Measurements from ENCODE around the gene ADAMTS2.

Gene ADAMTS2

GRCh38 chr5:179240561-179240960, 104.7 kb downstream of the ADAMTS2 start:
- Histone ChIP-seq H3K27me3 (replicated peaks in 2 of 5; ENCODE audit: control insufficient read depth in 4 of 5, insufficient read depth in 5 of 5, low read length in 4 of 5) (peaks cover 0 to 5% (median 0%) of the 10 kb centered on the region in 5 experiments), H3K4me3 (ENCODE audit: control insufficient read depth in 1 of 7, extremely low read depth in 1 of 7, insufficient read depth in 4 of 7, low read depth in 2 of 7, low read length in 6 of 7) (no peak overlapping the region), H3K36me3 (ENCODE audit: control insufficient read depth in 4 of 4, insufficient read depth in 4 of 4, low read length in 3 of 4) (no peaks in the 10 kb centered on the region), H3K4me1 (ENCODE audit: control extremely low read depth in 1 of 4, control insufficient read depth in 4 of 4, insufficient read depth in 4 of 4, low read length in 3 of 4) (no peaks in the 10 kb centered on the region), H3K9me3 (ENCODE audit: control extremely low read depth in 1 of 5, control insufficient read depth in 4 of 5, insufficient read depth in 2 of 5, low read depth in 1 of 5, low read length in 4 of 5) (peaks cover 0 to 16% (median 13%) of the 10 kb centered on the region in 5 experiments), H3K27ac (ENCODE audit: insufficient read depth in 1 of 2, low read depth in 1 of 2, low read length in 2 of 2, poor library complexity in 1 of 2, severe bottlenecking in 2 of 2) (no peak overlapping the region)
- ChIA-PET POLR2A (no interaction called here), CTCF (no interaction called here)
- DNase-seq, result no peak
- 98% methylated on average over 14 of the region's 14 CpGs for WGBS (ENCODE audit: insufficient coverage)

GRCh38 chr5:179239256-179240135, 105.8 kb downstream of the ADAMTS2 start:
- no peaks in the 10 kb centered on the region for H3K36me3 ChIP-seq (ENCODE audit: control insufficient read depth in 4 of 4, insufficient read depth in 4 of 4, low read length in 3 of 4)
- WGBS (ENCODE audit: insufficient coverage), result 97% methylated on average over 23 of the region's 23 CpGs
- no peaks in the 10 kb centered on the region for H3K4me1 ChIP-seq (ENCODE audit: control extremely low read depth in 1 of 4, control insufficient read depth in 4 of 4, insufficient read depth in 4 of 4, low read length in 3 of 4)
- POLR2A ChIA-PET, result no interaction called here
- CTCF ChIA-PET, result no interaction called here
- H3K27me3 ChIP-seq (replicated peaks in 2 of 5; ENCODE audit: control insufficient read depth in 4 of 5, insufficient read depth in 5 of 5, low read length in 4 of 5), result peaks cover 0 to 5% (median 0%) of the 10 kb centered on the region in 5 experiments
- peaks cover 0 to 16% (median 13%) of the 10 kb centered on the region in 5 experiments for H3K9me3 ChIP-seq (ENCODE audit: control extremely low read depth in 1 of 5, control insufficient read depth in 4 of 5, insufficient read depth in 2 of 5, low read depth in 1 of 5, low read length in 4 of 5)
- DNase-seq, result no peak
- H3K4me3 ChIP-seq (ENCODE audit: control insufficient read depth in 1 of 7, extremely low read depth in 1 of 7, insufficient read depth in 4 of 7, low read depth in 2 of 7, low read length in 6 of 7), result no peak overlapping the region
- no peak overlapping the region for H3K27ac ChIP-seq (ENCODE audit: insufficient read depth in 1 of 2, low read depth in 1 of 2, low read length in 2 of 2, poor library complexity in 1 of 2, severe bottlenecking in 2 of 2)

GRCh38 chr5:179238628-179238970, 106.7 kb downstream of the ADAMTS2 start:
- H3K36me3 ChIP-seq (ENCODE audit: control insufficient read depth in 4 of 4, insufficient read depth in 4 of 4, low read length in 3 of 4), result no peaks in the 10 kb centered on the region
- WGBS (ENCODE audit: insufficient coverage), result 96% methylated on average over 8 of the region's 8 CpGs
- peaks cover 0 to 16% (median 13%) of the 10 kb centered on the region in 5 experiments for H3K9me3 ChIP-seq (ENCODE audit: control extremely low read depth in 1 of 5, control insufficient read depth in 4 of 5, insufficient read depth in 2 of 5, low read depth in 1 of 5, low read length in 4 of 5)
- H3K27me3 ChIP-seq (replicated peaks in 2 of 5; ENCODE audit: control insufficient read depth in 4 of 5, insufficient read depth in 5 of 5, low read length in 4 of 5), result peaks cover 0 to 5% (median 0%) of the 10 kb centered on the region in 5 experiments
- no peaks in the 10 kb centered on the region for H3K4me1 ChIP-seq (ENCODE audit: control extremely low read depth in 1 of 4, control insufficient read depth in 4 of 4, insufficient read depth in 4 of 4, low read length in 3 of 4)
- ChIA-PET POLR2A (no interaction called here), CTCF (no interaction called here)
- H3K27ac ChIP-seq (ENCODE audit: insufficient read depth in 1 of 2, low read depth in 1 of 2, low read length in 2 of 2, poor library complexity in 1 of 2, severe bottlenecking in 2 of 2), result no peak overlapping the region
- no peak overlapping the region for H3K4me3 ChIP-seq (ENCODE audit: control insufficient read depth in 1 of 7, extremely low read depth in 1 of 7, insufficient read depth in 4 of 7, low read depth in 2 of 7, low read length in 6 of 7)
- DNase-seq, result no peak

GRCh38 chr5:179237770-179238627, 107.3 kb downstream of the ADAMTS2 start:
- Histone ChIP-seq H3K27me3 (replicated peaks in 2 of 5; ENCODE audit: control insufficient read depth in 4 of 5, insufficient read depth in 5 of 5, low read length in 4 of 5) (peaks cover 0 to 3% (median 0%) of the 10 kb centered on the region in 5 experiments), H3K4me3 (ENCODE audit: control insufficient read depth in 1 of 7, extremely low read depth in 1 of 7, insufficient read depth in 4 of 7, low read depth in 2 of 7, low read length in 6 of 7) (no peak overlapping the region), H3K36me3 (ENCODE audit: control insufficient read depth in 4 of 4, insufficient read depth in 4 of 4, low read length in 3 of 4) (no peaks in the 10 kb centered on the region), H3K4me1 (ENCODE audit: control extremely low read depth in 1 of 4, control insufficient read depth in 4 of 4, insufficient read depth in 4 of 4, low read length in 3 of 4) (no peaks in the 10 kb centered on the region), H3K9me3 (ENCODE audit: control extremely low read depth in 1 of 5, control insufficient read depth in 4 of 5, insufficient read depth in 2 of 5, low read depth in 1 of 5, low read length in 4 of 5) (peaks cover 0 to 16% (median 13%) of the 10 kb centered on the region in 5 experiments), H3K27ac (ENCODE audit: insufficient read depth in 1 of 2, low read depth in 1 of 2, low read length in 2 of 2, poor library complexity in 1 of 2, severe bottlenecking in 2 of 2) (no peak overlapping the region)
- POLR2A ChIA-PET, result no interaction called here
- CTCF ChIA-PET, result no interaction called here
- 94% methylated on average over 25 of the region's 26 CpGs for WGBS (ENCODE audit: insufficient coverage)
- DNase-seq, result no peak

GRCh38 chr5:179235416-179236400, 109.6 kb downstream of the ADAMTS2 start:
- Histone ChIP-seq H3K27ac (ENCODE audit: insufficient read depth in 1 of 2, low read depth in 1 of 2, low read length in 2 of 2, poor library complexity in 1 of 2, severe bottlenecking in 2 of 2) (no peak overlapping the region), H3K9me3 (ENCODE audit: control extremely low read depth in 1 of 5, control insufficient read depth in 4 of 5, insufficient read depth in 2 of 5, low read depth in 1 of 5, low read length in 4 of 5) (peaks cover 0 to 16% (median 13%) of the 10 kb centered on the region in 5 experiments), H3K4me3 (ENCODE audit: control insufficient read depth in 1 of 7, extremely low read depth in 1 of 7, insufficient read depth in 4 of 7, low read depth in 2 of 7, low read length in 6 of 7) (no peak overlapping the region), H3K27me3 (replicated peaks in 2 of 5; ENCODE audit: control insufficient read depth in 4 of 5, insufficient read depth in 5 of 5, low read length in 4 of 5) (no peaks in the 10 kb centered on the region), H3K4me1 (ENCODE audit: control extremely low read depth in 1 of 4, control insufficient read depth in 4 of 4, insufficient read depth in 4 of 4, low read length in 3 of 4) (no peaks in the 10 kb centered on the region), H3K36me3 (ENCODE audit: control insufficient read depth in 4 of 4, insufficient read depth in 4 of 4, low read length in 3 of 4) (no peaks in the 10 kb centered on the region)
- ChIA-PET CTCF (no interaction called here), POLR2A (no interaction called here)
- WGBS (ENCODE audit: insufficient coverage), result 97% methylated on average over 5 of the region's 8 CpGs
- no peak for DNase-seq

GRCh38 chr5:179234563-179235135, 110.6 kb downstream of the ADAMTS2 start:
- DNase-seq, result no peak
- WGBS (ENCODE audit: insufficient coverage), result 95% methylated on average over 11 of the region's 12 CpGs
- no peaks in the 10 kb centered on the region for H3K27me3 ChIP-seq (replicated peaks in 2 of 5; ENCODE audit: control insufficient read depth in 4 of 5, insufficient read depth in 5 of 5, low read length in 4 of 5)
- no peaks in the 10 kb centered on the region for H3K4me1 ChIP-seq (ENCODE audit: control extremely low read depth in 1 of 4, control insufficient read depth in 4 of 4, insufficient read depth in 4 of 4, low read length in 3 of 4)
- ChIA-PET CTCF (no interaction called here), POLR2A (no interaction called here)
- no peaks in the 10 kb centered on the region for H3K36me3 ChIP-seq (ENCODE audit: control insufficient read depth in 4 of 4, insufficient read depth in 4 of 4, low read length in 3 of 4)
- H3K9me3 ChIP-seq (ENCODE audit: control extremely low read depth in 1 of 5, control insufficient read depth in 4 of 5, insufficient read depth in 2 of 5, low read depth in 1 of 5, low read length in 4 of 5), result peaks cover 0 to 16% (median 13%) of the 10 kb centered on the region in 5 experiments
- no peak overlapping the region for H3K4me3 ChIP-seq (ENCODE audit: control insufficient read depth in 1 of 7, extremely low read depth in 1 of 7, insufficient read depth in 4 of 7, low read depth in 2 of 7, low read length in 6 of 7)
- no peak overlapping the region for H3K27ac ChIP-seq (ENCODE audit: insufficient read depth in 1 of 2, low read depth in 1 of 2, low read length in 2 of 2, poor library complexity in 1 of 2, severe bottlenecking in 2 of 2)

Measured in common myeloid progenitor, CD34-positive (primary cell).